Measurements from ENCODE around the gene SDF4.

DNA sequence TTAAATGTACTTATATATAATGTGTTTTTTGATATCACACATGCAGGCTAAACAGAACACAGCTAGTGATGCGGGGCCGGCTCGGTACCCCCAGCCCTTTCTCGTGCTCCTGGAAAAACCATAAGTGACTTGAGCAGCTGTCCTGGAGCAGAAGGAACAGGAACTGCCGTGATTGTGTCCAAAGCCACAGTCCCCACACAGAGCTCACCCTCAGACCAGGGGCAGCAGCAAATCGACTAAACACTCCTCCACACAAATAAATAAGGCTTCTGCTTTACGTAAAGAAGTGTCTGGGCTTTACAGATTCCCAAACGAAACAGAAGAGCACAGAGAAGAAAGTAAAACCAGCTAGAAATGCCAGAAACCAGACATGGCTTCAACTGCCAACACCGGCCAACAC is 32.2 kb upstream of the SDF4 start:
- TF ChIP-seq, protein P1, sequence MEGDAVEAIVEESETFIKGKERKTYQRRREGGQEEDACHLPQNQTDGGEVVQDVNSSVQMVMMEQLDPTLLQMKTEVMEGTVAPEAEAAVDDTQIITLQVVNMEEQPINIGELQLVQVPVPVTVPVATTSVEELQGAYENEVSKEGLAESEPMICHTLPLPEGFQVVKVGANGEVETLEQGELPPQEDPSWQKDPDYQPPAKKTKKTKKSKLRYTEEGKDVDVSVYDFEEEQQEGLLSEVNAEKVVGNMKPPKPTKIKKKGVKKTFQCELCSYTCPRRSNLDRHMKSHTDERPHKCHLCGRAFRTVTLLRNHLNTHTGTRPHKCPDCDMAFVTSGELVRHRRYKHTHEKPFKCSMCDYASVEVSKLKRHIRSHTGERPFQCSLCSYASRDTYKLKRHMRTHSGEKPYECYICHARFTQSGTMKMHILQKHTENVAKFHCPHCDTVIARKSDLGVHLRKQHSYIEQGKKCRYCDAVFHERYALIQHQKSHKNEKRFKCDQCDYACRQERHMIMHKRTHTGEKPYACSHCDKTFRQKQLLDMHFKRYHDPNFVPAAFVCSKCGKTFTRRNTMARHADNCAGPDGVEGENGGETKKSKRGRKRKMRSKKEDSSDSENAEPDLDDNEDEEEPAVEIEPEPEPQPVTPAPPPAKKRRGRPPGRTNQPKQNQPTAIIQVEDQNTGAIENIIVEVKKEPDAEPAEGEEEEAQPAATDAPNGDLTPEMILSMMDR (IDR thresholded peaks at IDR 0.05), result no peak
- TF ChIP-seq POLR2A (IDR thresholded peaks at IDR 0.05), result no peak
- TF ChIP-seq EP300 (IDR thresholded peaks at IDR 0.05), result no peak

Data from stomach (tissue), 4 donors.